Hepatocyte (in vitro differentiated cells): ENCODE data around the gene WFDC1. TPM values are rescaled to one million over a fixed set of nuclear protein-coding genes. Genes with fewer than 3 reads are reported as not detected.

Experiments used
- DNase-seq: peaks from one replicate; pipeline ENCODE4 v3.0.0-alpha.2; 2016; ENCODE audit warnings: low spot score
- H2AFZ ChIP-seq: fragments of 200-600 bp; sonication (generic); 2 replicates; pipeline ENCODE4 v1.6.0; 2016; ENCODE audit warnings: antibody characterized with exemption, mild to moderate bottlenecking
- H3K27ac ChIP-seq: fragments of 200-600 bp; sonication (generic); 2 replicates; pipeline ENCODE4 v1.5.1; 2016; ENCODE audit warnings: mild to moderate bottlenecking
- H3K27me3 ChIP-seq: fragments of 200-600 bp; sonication (generic); 2 replicates; pipeline ENCODE4 v1.6.1; 2016
- H3K36me3 ChIP-seq: fragments of 200-600 bp; sonication (generic); replicated peaks from 2 replicates; pipeline ENCODE4 v1.5.1; 2016; ENCODE audit warnings: low read depth; ENCODE audit not compliant: insufficient read depth
- H3K4me1 ChIP-seq: fragments of 200-600 bp; sonication (generic); 2 replicates; pipeline ENCODE4 v1.5.1; 2016; ENCODE audit warnings: mild to moderate bottlenecking, moderate library complexity; ENCODE audit not compliant: insufficient read depth
- H3K4me2 ChIP-seq: fragments of 200-600 bp; sonication (generic); 2 replicates; pipeline ENCODE4 v1.6.0; 2016
- H3K4me3 ChIP-seq: fragments of 200-600 bp; sonication (generic); 2 replicates; pipeline ENCODE4 v1.5.1; 2016; ENCODE audit warnings: mild to moderate bottlenecking
- H3K79me2 ChIP-seq: fragments of 200-600 bp; sonication (generic); 2 replicates; pipeline ENCODE4 v1.6.0; 2017; ENCODE audit warnings: mild to moderate bottlenecking
- H3K9me2 ChIP-seq: fragments of 200-600 bp; sonication (generic); replicated peaks from 2 replicates; pipeline ENCODE4 v1.6.0; 2017; ENCODE audit warnings: mild to moderate bottlenecking; ENCODE audit not compliant: insufficient read depth
- H3K9me3 ChIP-seq: fragments of 200-600 bp; sonication (generic); 2 replicates; pipeline ENCODE4 v1.5.1; 2016; ENCODE audit warnings: low read depth, mild to moderate bottlenecking
- H4K20me1 ChIP-seq: fragments of 200-600 bp; sonication (generic); 2 replicates; pipeline ENCODE4 v1.6.0; 2016; ENCODE audit warnings: mild to moderate bottlenecking; ENCODE audit not compliant: insufficient read depth, poor library complexity, severe bottlenecking
- EZH2 ChIP-seq: fragments of 200-600 bp; sonication (generic); IDR thresholded peaks from 2 replicates; pipeline ENCODE4 v1.6.1; 2016; ENCODE audit warnings: antibody characterized with exemption, mild to moderate bottlenecking, borderline replicate concordance
- EZH2phosphoT487 ChIP-seq: fragments of 200-600 bp; sonication (generic); IDR thresholded peaks from one replicate; pipeline ENCODE4 v1.6.1; 2018; ENCODE audit warnings: antibody characterized with exemption, mild to moderate bottlenecking, low read depth, moderate library complexity; ENCODE audit not compliant: unreplicated experiment, severe bottlenecking
- WGBS: methylation state at CpG from one replicate; pipeline ENCODE4 v1.1.6; 2016; ENCODE audit warnings: low lambda C conversion rate; ENCODE audit errors: missing lambda C conversion rate; 5-methylcytosine and 5-hydroxymethylcytosine counted together
- polyA plus RNA-seq: library from polyadenylated mRNA; unstranded; fragments of >200 nt; fragmentation: Nextera tagmentation; extraction: Ambion mirVana; gene quantifications from 2 replicates; pipeline ENCODE4 v1.2.1, GENCODE V29; 2016
- total RNA-seq: library from RNA; depleted of rRNA; stranded (reverse); fragments of >200 nt; gene quantifications from 2 replicates; pipeline ENCODE4 v1.2.3, GENCODE V29; 2014
- TF ChIP-seq, protein P1 (sequence below): fragments of 200-600 bp; sonication (generic); IDR thresholded peaks from 2 replicates; pipeline ENCODE4 v1.5.1; 2016; ENCODE audit warnings: antibody characterized with exemption, mild to moderate bottlenecking; ENCODE audit not compliant: poor library complexity

The WFDC1 gene
- total and polyA plus RNA-seq, 2 experiments from 2014 or later = 12.9 to 16.9 TPM

GRCh38 chr16:84324434-84325262 is 30.0 kb downstream of the WFDC1 start:
- Histone ChIP-seq H3K4me1 (no peaks in the 10 kb centered on the region), H4K20me1 (no peaks in the 10 kb centered on the region), H3K9me2 (no peaks in the 10 kb centered on the region), H3K36me3 (no peaks in the 10 kb centered on the region), H3K4me2 (no peak overlapping the region), H3K9me3 (no peaks in the 10 kb centered on the region), H3K27ac (no peak overlapping the region), H2AFZ (no peak overlapping the region), H3K27me3 (no peaks in the 10 kb centered on the region), H3K4me3 (no peak overlapping the region), H3K79me2 (no peaks in the 10 kb centered on the region)
- WGBS = 50% methylated on average over 2 of the region's 2 CpGs
- no peak for DNase-seq
- TF ChIP-seq EZH2phosphoT487 (no peak), EZH2 (no peak)
- TF ChIP-seq, protein P1, sequence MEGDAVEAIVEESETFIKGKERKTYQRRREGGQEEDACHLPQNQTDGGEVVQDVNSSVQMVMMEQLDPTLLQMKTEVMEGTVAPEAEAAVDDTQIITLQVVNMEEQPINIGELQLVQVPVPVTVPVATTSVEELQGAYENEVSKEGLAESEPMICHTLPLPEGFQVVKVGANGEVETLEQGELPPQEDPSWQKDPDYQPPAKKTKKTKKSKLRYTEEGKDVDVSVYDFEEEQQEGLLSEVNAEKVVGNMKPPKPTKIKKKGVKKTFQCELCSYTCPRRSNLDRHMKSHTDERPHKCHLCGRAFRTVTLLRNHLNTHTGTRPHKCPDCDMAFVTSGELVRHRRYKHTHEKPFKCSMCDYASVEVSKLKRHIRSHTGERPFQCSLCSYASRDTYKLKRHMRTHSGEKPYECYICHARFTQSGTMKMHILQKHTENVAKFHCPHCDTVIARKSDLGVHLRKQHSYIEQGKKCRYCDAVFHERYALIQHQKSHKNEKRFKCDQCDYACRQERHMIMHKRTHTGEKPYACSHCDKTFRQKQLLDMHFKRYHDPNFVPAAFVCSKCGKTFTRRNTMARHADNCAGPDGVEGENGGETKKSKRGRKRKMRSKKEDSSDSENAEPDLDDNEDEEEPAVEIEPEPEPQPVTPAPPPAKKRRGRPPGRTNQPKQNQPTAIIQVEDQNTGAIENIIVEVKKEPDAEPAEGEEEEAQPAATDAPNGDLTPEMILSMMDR = no peak

DNA sequence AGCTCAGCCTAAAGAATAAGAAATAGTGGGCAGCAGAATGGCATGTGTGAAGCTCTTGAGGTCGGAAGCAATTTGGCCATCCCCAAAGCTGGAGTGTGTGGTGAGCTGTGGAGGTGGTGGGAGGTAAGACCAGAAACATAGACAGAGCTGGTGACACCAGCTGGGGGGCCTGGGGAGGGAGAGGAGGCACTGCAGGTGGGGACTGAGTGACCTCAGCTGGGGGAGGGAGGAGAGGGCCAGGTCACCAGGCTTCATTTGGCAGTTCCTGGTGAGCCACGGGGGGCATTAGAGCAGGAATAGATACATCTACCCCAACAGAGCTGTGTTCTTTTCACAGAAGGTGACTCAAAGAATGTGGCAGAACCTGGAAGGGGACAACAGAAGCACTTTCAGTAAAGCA is 31.9 kb downstream of the WFDC1 start:
- DNase-seq = no peak
- Histone ChIP-seq H4K20me1 (no peaks in the 10 kb centered on the region), H3K79me2 (no peaks in the 10 kb centered on the region), H3K4me1 (no peaks in the 10 kb centered on the region), H3K9me2 (no peaks in the 10 kb centered on the region), H3K9me3 (no peaks in the 10 kb centered on the region), H3K27ac (no peak overlapping the region), H3K4me2 (no peak overlapping the region), H3K4me3 (no peak overlapping the region), H2AFZ (no peak overlapping the region), H3K27me3 (no peaks in the 10 kb centered on the region), H3K36me3 (no peaks in the 10 kb centered on the region)
- TF ChIP-seq EZH2phosphoT487 (no peak), EZH2 (no peak)
- TF ChIP-seq, protein P1 = no peak
- 84% methylated on average over 2 of the region's 2 CpGs for WGBS

- no peaks in the 10 kb centered on the region for H3K36me3 ChIP-seq
- 86% methylated on average over 13 of the region's 13 CpGs for WGBS
These were observed 33.3 kb downstream of the WFDC1 start for GRCh38 chr16:84327926-84328505.

More at GRCh38 chr16:84327926-84328505, 33.3 kb downstream of the WFDC1 start:
- H3K9me2 ChIP-seq = no peaks in the 10 kb centered on the region
- no peak overlapping the region for H3K4me2 ChIP-seq
- no peaks in the 10 kb centered on the region for H4K20me1 ChIP-seq
- no peaks in the 10 kb centered on the region for H3K27me3 ChIP-seq
- H3K79me2 ChIP-seq = no peaks in the 10 kb centered on the region
- H3K4me1 ChIP-seq = no peaks in the 10 kb centered on the region
- no peaks in the 10 kb centered on the region for H3K9me3 ChIP-seq
- no peak overlapping the region for H3K27ac ChIP-seq
- H2AFZ ChIP-seq = no peak overlapping the region
- no peak for TF ChIP-seq EZH2phosphoT487
- TF ChIP-seq, protein P1 = no peak
- no peak for TF ChIP-seq EZH2
- H3K4me3 ChIP-seq = no peak overlapping the region
- no peak for DNase-seq
